GM12878 (cell line): ENCODE results near the gene SSH3. TPM values are rescaled to one million over a fixed set of nuclear protein-coding genes. Genes with fewer than 3 reads are reported as not detected.

Experiments used
- ATAC-seq: fragments of 200-7000 bp; cut with Tn5 transposase; 3 replicates; pipeline ENCODE4 v1.9.1; 2020; ENCODE audit warnings: mild to moderate bottlenecking, moderate library complexity
- BruUV-seq: library from RNA; stranded (reverse); fragments of 400-500 nt; replicated peaks from 2 replicates; lab custom pipeline; 2021; lab: Mats Ljungman, UMichigan
- CTCF ChIA-PET: fragments of 300-600 bp; sonication (Branson Sonifier 250); formaldehyde crosslinking; extraction: SDS; loops from one replicate; lab custom pipeline; 2021; ENCODE audit warnings: inconsistent platforms; lab: Yijun Ruan, JAX
- POLR2A ChIA-PET: fragments of 350-600 bp; formaldehyde crosslinking; extraction: SDS; loops from one replicate; lab custom pipeline; 2021; ENCODE audit warnings: inconsistent platforms; lab: Charles Lee
- RAD21 ChIA-PET: fragments of 300-600 bp; sonication (Branson Sonifier 250); formaldehyde crosslinking; loops from one replicate; lab custom pipeline; 2023; ENCODE audit warnings: antibody characterized with exemption; ENCODE audit not compliant: unreplicated experiment; lab: Charles Lee
- SMC1A ChIA-PET: fragments of 300-600 bp; sonication (Branson Sonifier 250); formaldehyde crosslinking; loops from one replicate; lab custom pipeline; 2023; ENCODE audit not compliant: unreplicated experiment, uncharacterized antibody; lab: Charles Lee
- DNase-seq: peaks from one replicate; pipeline ENCODE4 v3.0.0-alpha.2; 2011; ENCODE audit warnings: low read depth, low spot score
- FAIRE-seq: peaks from 3 replicates; lab custom pipeline; 2011; peaks lifted over from hg19 to GRCh38; lab: Jason Lieb, UNC
- H2AFZ ChIP-seq: 2 replicates; pipeline ENCODE4 v1.6.0; 2011; ENCODE audit warnings: low read depth, low read length, control low read depth; ENCODE audit not compliant: control insufficient read depth
- H3K27ac ChIP-seq: 2 replicates; pipeline ENCODE4 v1.5.1; 2011; ENCODE audit warnings: control low read depth; ENCODE audit not compliant: control insufficient read depth, insufficient read depth
- H3K27me3 ChIP-seq, 2 experiments: replicated peaks in 1 of 2; 2 replicates each; pipeline versions ENCODE4 v1.6.0 to v1.6.1; 2011; ENCODE audit warnings: low read length in 1 of 2; ENCODE audit not compliant: control insufficient read depth in 2 of 2, insufficient read depth in 2 of 2
- H3K36me3 ChIP-seq, 2 experiments: 2 replicates each; pipeline ENCODE4 v1.5.1; 2011; ENCODE audit warnings: low read length in 1 of 2; ENCODE audit not compliant: control insufficient read depth in 2 of 2, insufficient read depth in 2 of 2
- H3K4me1 ChIP-seq: 2 replicates; pipeline ENCODE4 v1.6.1; 2011; ENCODE audit warnings: mild to moderate bottlenecking, low read length, moderate library complexity, mixed read lengths; ENCODE audit not compliant: control insufficient read depth, insufficient read depth
- H3K4me2 ChIP-seq: 2 replicates; pipeline ENCODE4 v1.6.0; 2011; ENCODE audit warnings: control low read depth; ENCODE audit not compliant: control insufficient read depth, insufficient read depth
- H3K4me3 ChIP-seq: fragments of 200-600 bp; sonication (generic); 2 replicates; pipeline ENCODE4 v1.5.1; 2016
- H3K79me2 ChIP-seq: 2 replicates; pipeline ENCODE4 v1.6.0; 2011; ENCODE audit warnings: low read length; ENCODE audit not compliant: control insufficient read depth, insufficient read depth
- H3K9ac ChIP-seq: 2 replicates; pipeline ENCODE4 v1.8.0; 2011; ENCODE audit warnings: low read length, control low read depth, mixed read lengths; ENCODE audit not compliant: control insufficient read depth, insufficient read depth
- H3K9me3 ChIP-seq: replicated peaks from 3 replicates; pipeline ENCODE4 v1.5.1; 2011; ENCODE audit warnings: mild to moderate bottlenecking, low read length; ENCODE audit not compliant: control insufficient read depth, insufficient read depth
- H4K20me1 ChIP-seq: 2 replicates; pipeline ENCODE4 v1.6.0; 2011; ENCODE audit not compliant: control insufficient read depth, insufficient read depth
- ATF7 ChIP-seq: fragments of 450-650 bp; IDR thresholded peaks from 2 replicates; pipeline ENCODE4 v1.6.1; 2016; ENCODE audit warnings: low read depth, mild to moderate bottlenecking
- CHD4 ChIP-seq: fragments of 200-600 bp; sonication (generic); IDR thresholded peaks from 2 replicates; pipeline ENCODE4 v1.6.1; 2016; ENCODE audit warnings: mild to moderate bottlenecking
- MTA2 ChIP-seq: fragments of 450-650 bp; IDR thresholded peaks from 2 replicates; pipeline ENCODE4 v1.6.1; 2016; ENCODE audit warnings: low read depth, mild to moderate bottlenecking, moderate library complexity
- MYB ChIP-seq: fragments of 150-350 bp; IDR thresholded peaks from 2 replicates; pipeline ENCODE4 v1.6.1; 2014; ENCODE audit warnings: mild to moderate bottlenecking, low read depth, low read length, borderline replicate concordance
- SMAD5 ChIP-seq: IDR thresholded peaks from 2 replicates; pipeline ENCODE4 v1.6.1; 2016; ENCODE audit warnings: antibody characterized with exemption, low read depth
- ZBED1 ChIP-seq: IDR thresholded peaks from 2 replicates; pipeline ENCODE4 v1.6.1; 2016; ENCODE audit warnings: borderline replicate concordance
- ZNF622 ChIP-seq: fragments of 450-650 bp; IDR thresholded peaks from 2 replicates; pipeline ENCODE4 v1.6.1; 2017; ENCODE audit warnings: mild to moderate bottlenecking, inconsistent platforms
- whole genome bisulfite sequencing: methylation state at CpG from one replicate; pipeline ENCODE4 v1.1.6; 2016; ENCODE audit warnings: low lambda C conversion rate; ENCODE audit not compliant: insufficient replicate concordance, insufficient coverage; ENCODE audit errors: missing lambda C conversion rate; 5-methylcytosine and 5-hydroxymethylcytosine counted together
- in situ Hi-C: fragments of 300-500 bp; cut with MboI; formaldehyde crosslinking; loops from 9 replicates; pipeline ENCODE4 v1.14.3; 2018; ENCODE audit warnings: mixed read lengths
- intact Hi-C: fragments of 100-400 bp; cut with micrococcal nuclease; formaldehyde crosslinking; loops from one replicate; pipeline ENCODE4 v1.14.2; 2022; ENCODE audit not compliant: unreplicated experiment
- polyA plus RNA-seq, 11 experiments: library from polyadenylated mRNA; depleted of rRNA in 4 of 11; unstranded in 6 of 11; stranded (reverse) in 5 of 11; fragments of >200 nt; fragmentation: Nextera tagmentation in 4 of 11; fragmentation: Illumina TruSeq in 1 of 11; extraction: Ambion mirVana in 4 of 11; extraction: Trizol in 1 of 11; gene quantifications; 1 replicate in 1 of 11; 2 replicates in 10 of 11; pipeline versions ENCODE4 v1.2.1 to v1.2.3, GENCODE V29; 2011 to 2016; ENCODE audit warnings: inconsistent platforms in 2 of 11, missing spikeins in 2 of 11, low read depth in 1 of 11
- total RNA-seq, 4 experiments: library from RNA; depleted of rRNA in 3 of 4; stranded (reverse); fragments of >200 nt in 3 of 4; fragmentation: Illumina TruSeq in 1 of 4; extraction: Trizol in 1 of 4; gene quantifications; 2 replicates each; pipeline versions ENCODE4 v1.2.1 to v1.2.3, GENCODE V29; 2013 to 2021

The SSH3 gene
- total and polyA plus RNA-seq, 10 of the 15 experiments (the other 5 are each of a cell fraction or from before 2014, with no cell fraction given): 0.05 to 0.83 (median 0.28) TPM; not detected in 3

DNA sequence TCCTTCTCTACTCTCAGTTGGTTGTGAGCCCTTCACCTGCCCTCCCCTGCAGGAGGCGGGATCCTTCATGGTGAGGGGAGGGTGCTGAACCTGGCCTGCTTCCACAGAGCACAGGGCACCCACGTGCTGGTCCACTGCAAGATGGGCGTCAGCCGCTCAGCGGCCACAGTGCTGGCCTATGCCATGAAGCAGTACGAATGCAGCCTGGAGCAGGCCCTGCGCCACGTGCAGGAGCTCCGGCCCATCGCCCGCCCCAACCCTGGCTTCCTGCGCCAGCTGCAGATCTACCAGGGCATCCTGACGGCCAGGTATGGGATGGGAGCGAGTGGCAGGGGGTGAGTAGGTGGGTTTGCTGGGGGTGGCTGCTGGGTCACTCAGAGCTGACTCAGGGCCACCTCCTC lies 6.3 kb downstream of the SSH3 start:
- CTCF ChIA-PET: no interaction called here

DNA sequence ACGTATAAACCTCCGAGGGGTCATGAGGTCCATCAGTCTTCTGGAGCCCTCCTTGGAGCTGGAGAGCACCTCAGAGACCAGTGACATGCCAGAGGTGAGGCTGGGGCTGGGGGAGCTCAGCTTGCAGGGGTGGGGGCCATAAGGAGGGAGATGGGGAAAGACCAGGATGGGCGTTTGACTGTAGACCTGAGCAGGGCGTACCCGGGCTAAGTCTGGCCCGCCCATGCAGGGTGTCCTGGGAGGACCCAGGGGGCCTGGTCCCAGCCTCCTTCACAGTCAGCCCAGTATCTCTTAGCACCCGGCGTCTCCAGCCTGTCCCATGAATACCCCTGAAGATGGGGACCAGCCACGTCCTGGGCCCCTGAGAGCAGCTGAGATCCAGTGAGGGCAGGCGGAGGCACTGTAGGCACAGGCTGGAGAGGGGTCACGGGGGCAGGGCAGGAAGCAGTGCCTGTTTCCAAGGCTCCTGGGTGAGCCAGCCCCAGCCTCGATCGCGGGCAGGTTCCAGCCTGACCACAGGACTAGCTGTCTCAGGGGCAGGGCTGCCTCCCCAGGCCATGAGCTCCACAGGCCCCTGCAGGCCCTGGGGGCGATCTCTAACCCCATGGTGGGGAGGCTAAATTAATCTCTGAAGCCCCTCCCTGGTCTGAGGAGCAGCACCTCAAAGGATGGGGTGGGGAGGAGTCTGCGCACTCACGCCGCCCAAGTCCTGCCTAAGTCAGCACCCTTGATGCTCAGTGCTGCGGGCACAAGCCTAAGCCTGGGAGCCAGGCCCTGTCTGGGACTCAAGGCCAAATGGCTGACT lies 7.1 kb downstream of the SSH3 start:
- ChIA-PET SMC1A (no interaction called here), RAD21 (interaction anchor here (1.7 kb wide), 1 partner anchor 48 kb away, joined by 4 read pairs; no protein-coding TSS in a partner anchor), CTCF (interaction anchor here (1.2 kb wide), 1 partner anchor 33 kb away, joined by 4 read pairs; no protein-coding TSS in a partner anchor), POLR2A (interaction anchor here (1.1 kb wide), 1 partner anchor 22 kb away, joined by 4 read pairs; no protein-coding TSS in a partner anchor)
- no TSS peak for BruUV-seq
- Histone ChIP-seq H3K27me3 (no peaks in the 10 kb centered on the region), H3K4me1 (no peaks in the 10 kb centered on the region), H3K4me2 (no peak overlapping the region), H3K36me3 (no peaks in the 10 kb centered on the region), H3K9ac (no peak overlapping the region), H3K27ac (no peak overlapping the region), H4K20me1 (no peaks in the 10 kb centered on the region), H2AFZ (no peak overlapping the region), H3K4me3 (no peak overlapping the region), H3K79me2 (no peaks in the 10 kb centered on the region), H3K9me3 (no peaks in the 10 kb centered on the region)
- TF ChIP-seq ATF7: no peak
- TF ChIP-seq MTA2: no peak
- no peak for TF ChIP-seq MYB
- TF ChIP-seq SMAD5: no peak
- TF ChIP-seq ZNF622: no peak
- ATAC-seq (no peak), FAIRE-seq (no peak), DNase-seq (no peak)
- in situ Hi-C loops (no loop called here), intact Hi-C loops (no loop called here)
- 86% methylated on average over 18 of the region's 19 CpGs for WGBS

More for the DNA sequence above, 6.3 kb downstream of the SSH3 start:
- Histone ChIP-seq H3K4me3 (no peak overlapping the region), H3K79me2 (no peaks in the 10 kb centered on the region), H3K27ac (no peak overlapping the region), H3K4me1 (no peaks in the 10 kb centered on the region), H3K9ac (no peak overlapping the region), H3K27me3 (no peaks in the 10 kb centered on the region), H2AFZ (no peak overlapping the region), H3K9me3 (no peaks in the 10 kb centered on the region), H4K20me1 (no peaks in the 10 kb centered on the region), H3K36me3 (no peaks in the 10 kb centered on the region), H3K4me2 (no peak overlapping the region)
- no peak for FAIRE-seq
- no TSS peak for BruUV-seq
- no peak for ATAC-seq
- 81% methylated on average over 14 of the region's 14 CpGs for WGBS
- ChIA-PET POLR2A (no interaction called here), RAD21 (no interaction called here), SMC1A (no interaction called here)
- in situ Hi-C loops (no loop called here), intact Hi-C loops (no loop called here)
- TF ChIP-seq CHD4 (no peak), ZBED1 (no peak)
- no peak for DNase-seq
